ENCODE data around the gene RSAD1.

RSAD1 gene

GRCh38 chr17:50523208-50523607 lies 44.5 kb downstream of the RSAD1 start:
- Histone ChIP-seq H3K9me3 (ENCODE audit: severe bottlenecking) (no peaks in the 10 kb centered on the region), H3K27ac (no peak overlapping the region), H3K4me3 (ENCODE audit: low read depth, low read length) (no peak overlapping the region), H3K27me3 (ENCODE audit: insufficient read depth, low read depth, severe bottlenecking) (no peaks in the 10 kb centered on the region), H3K36me3 (no peaks in the 10 kb centered on the region)
- no peak for DNase-seq
- TF ChIP-seq CTCF (IDR thresholded peaks at IDR 0.05; ENCODE audit: low read depth, low read length) = no peak

GRCh38 chr17:50524838-50525237 lies 46.2 kb downstream of the RSAD1 start:
- no peak for TF ChIP-seq CTCF (IDR thresholded peaks at IDR 0.05; ENCODE audit: low read depth, low read length)
- no peaks in the 10 kb centered on the region for H3K9me3 ChIP-seq (ENCODE audit: severe bottlenecking)
- DNase-seq = no peak
- H3K4me3 ChIP-seq (ENCODE audit: low read depth, low read length) = no peak overlapping the region
- no peaks in the 10 kb centered on the region for H3K27me3 ChIP-seq (ENCODE audit: insufficient read depth, low read depth, severe bottlenecking)
- no peaks in the 10 kb centered on the region for H3K36me3 ChIP-seq
- H3K27ac ChIP-seq = no peak overlapping the region

GRCh38 chr17:50527155-50527762 lies 48.6 kb downstream of the RSAD1 start:
- DNase-seq = no peak
- no peak for TF ChIP-seq CTCF (IDR thresholded peaks at IDR 0.05; ENCODE audit: low read depth, low read length)
- Histone ChIP-seq H3K27ac (no peak overlapping the region), H3K9me3 (ENCODE audit: severe bottlenecking) (no peaks in the 10 kb centered on the region), H3K36me3 (no peaks in the 10 kb centered on the region), H3K4me3 (ENCODE audit: low read depth, low read length) (no peak overlapping the region), H3K27me3 (ENCODE audit: insufficient read depth, low read depth, severe bottlenecking) (no peaks in the 10 kb centered on the region)

- Histone ChIP-seq H3K27me3 (ENCODE audit: insufficient read depth, low read depth, severe bottlenecking) (no peaks in the 10 kb centered on the region), H3K36me3 (no peaks in the 10 kb centered on the region), H3K27ac (no peak overlapping the region), H3K4me3 (ENCODE audit: low read depth, low read length) (no peak overlapping the region), H3K9me3 (ENCODE audit: severe bottlenecking) (no peaks in the 10 kb centered on the region)
- TF ChIP-seq CTCF (IDR thresholded peaks at IDR 0.05; ENCODE audit: low read depth, low read length) = no peak
- no peak for DNase-seq
These were observed 49.4 kb downstream of the RSAD1 start for GRCh38 chr17:50527949-50528474.

- no peaks in the 10 kb centered on the region for H3K9me3 ChIP-seq (ENCODE audit: severe bottlenecking)
These were observed 51.2 kb downstream of the RSAD1 start for GRCh38 chr17:50529849-50530248.

More at GRCh38 chr17:50529849-50530248, 51.2 kb downstream of the RSAD1 start:
- no peak for TF ChIP-seq CTCF (IDR thresholded peaks at IDR 0.05; ENCODE audit: low read depth, low read length)
- Histone ChIP-seq H3K27me3 (ENCODE audit: insufficient read depth, low read depth, severe bottlenecking) (no peaks in the 10 kb centered on the region), H3K4me3 (ENCODE audit: low read depth, low read length) (no peak overlapping the region), H3K36me3 (no peaks in the 10 kb centered on the region), H3K27ac (no peak overlapping the region)
- no peak for DNase-seq
